Loucy (cell line): ENCODE measurements around the gene GSTT2.

Experiments
- CTCF ChIP-seq: fragments of 200-600 bp; sonication (generic); conservative IDR thresholded peaks from 2 replicates; pipeline ENCODE4 v1.5.1; 2014; ENCODE audit warnings: mild to moderate bottlenecking, antibody characterized with exemption, low read length
- EZH2phosphoT487 ChIP-seq: fragments of 200-600 bp; IDR thresholded peaks from 2 replicates; pipeline ENCODE4 v1.6.1; 2018; ENCODE audit warnings: antibody characterized with exemption, mild to moderate bottlenecking, moderate library complexity, borderline replicate concordance

DNA sequence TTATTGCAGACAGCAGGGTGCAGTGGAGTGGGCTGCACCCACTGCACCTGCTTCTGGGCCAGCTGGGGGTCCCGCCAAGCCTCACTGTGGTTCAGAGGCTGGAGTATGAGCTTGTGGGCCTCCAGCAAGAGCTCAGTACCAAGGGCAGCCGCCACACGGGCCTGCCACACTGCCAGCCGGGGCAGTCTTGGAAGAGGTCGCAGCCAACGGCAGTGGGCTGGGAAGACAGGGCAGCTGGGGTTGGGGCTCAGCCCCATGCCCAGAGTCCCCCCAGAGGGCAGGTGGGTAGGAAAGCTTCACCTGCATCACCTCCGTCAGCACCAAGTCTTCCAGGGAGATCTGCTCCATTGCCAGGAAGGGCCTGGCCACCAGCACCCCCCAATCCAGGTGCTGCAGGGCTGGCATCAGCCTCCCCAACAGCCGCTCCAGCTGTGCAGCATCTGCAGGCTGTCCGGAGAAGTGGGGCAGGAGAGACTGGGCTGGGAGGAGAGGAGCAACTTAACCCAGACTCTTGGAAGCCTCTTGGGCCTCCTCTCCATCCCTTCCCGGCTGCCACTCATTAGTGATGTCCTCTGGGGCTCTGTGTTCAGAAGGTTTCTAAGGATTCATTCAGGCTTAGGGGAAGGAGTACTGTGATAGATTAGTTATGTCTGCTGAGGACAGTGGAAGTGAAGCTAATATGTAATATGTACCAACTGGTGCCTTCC lies 26.4 kb downstream of the GSTT2 start:
- no peak for TF ChIP-seq CTCF
- no peak for TF ChIP-seq EZH2phosphoT487
